ENCODE results near the gene RASD1.

RASD1 gene

GRCh38 chr17:17505610-17506171 lies 9.5 kb upstream of the RASD1 start:
- POLR2A ChIA-PET, result interaction anchor here (1.0 kb wide), 1 partner anchor 9 kb away, joined by 4 read pairs; no protein-coding TSS in a partner anchor
- no peak for TF ChIP-seq CTCF (IDR thresholded peaks at IDR 0.05; ENCODE audit: insufficient read depth, low read length, missing control alignments)
- CTCF ChIA-PET, result interaction anchor here (0.7 to 3.6 kb wide), 5 partner anchors 9 to 108 kb away, joined by 3 to 42 read pairs (median 4); partner anchors contain the start of gene RASD1
- no peak overlapping the region for H3K4me3 ChIP-seq (ENCODE audit: low read depth, low read length)
- no peak for DNase-seq (ENCODE audit: low read depth, low spot score)

- no peak for TF ChIP-seq CTCF (IDR thresholded peaks at IDR 0.05; ENCODE audit: insufficient read depth, low read length, missing control alignments)
- DNase-seq (ENCODE audit: low read depth, low spot score), result no peak
- H3K4me3 ChIP-seq (ENCODE audit: low read depth, low read length), result no peak overlapping the region
- ChIA-PET POLR2A (interaction anchor here (1.0 kb wide), 1 partner anchor 8 kb away, joined by 4 read pairs; no protein-coding TSS in a partner anchor), CTCF (interaction anchor here (0.7 to 3.6 kb wide), 5 partner anchors 9 to 109 kb away, joined by 3 to 42 read pairs (median 4); partner anchors contain the start of gene RASD1)
These were observed 9.0 kb upstream of the RASD1 start for GRCh38 chr17:17505151-17505550.

DNA sequence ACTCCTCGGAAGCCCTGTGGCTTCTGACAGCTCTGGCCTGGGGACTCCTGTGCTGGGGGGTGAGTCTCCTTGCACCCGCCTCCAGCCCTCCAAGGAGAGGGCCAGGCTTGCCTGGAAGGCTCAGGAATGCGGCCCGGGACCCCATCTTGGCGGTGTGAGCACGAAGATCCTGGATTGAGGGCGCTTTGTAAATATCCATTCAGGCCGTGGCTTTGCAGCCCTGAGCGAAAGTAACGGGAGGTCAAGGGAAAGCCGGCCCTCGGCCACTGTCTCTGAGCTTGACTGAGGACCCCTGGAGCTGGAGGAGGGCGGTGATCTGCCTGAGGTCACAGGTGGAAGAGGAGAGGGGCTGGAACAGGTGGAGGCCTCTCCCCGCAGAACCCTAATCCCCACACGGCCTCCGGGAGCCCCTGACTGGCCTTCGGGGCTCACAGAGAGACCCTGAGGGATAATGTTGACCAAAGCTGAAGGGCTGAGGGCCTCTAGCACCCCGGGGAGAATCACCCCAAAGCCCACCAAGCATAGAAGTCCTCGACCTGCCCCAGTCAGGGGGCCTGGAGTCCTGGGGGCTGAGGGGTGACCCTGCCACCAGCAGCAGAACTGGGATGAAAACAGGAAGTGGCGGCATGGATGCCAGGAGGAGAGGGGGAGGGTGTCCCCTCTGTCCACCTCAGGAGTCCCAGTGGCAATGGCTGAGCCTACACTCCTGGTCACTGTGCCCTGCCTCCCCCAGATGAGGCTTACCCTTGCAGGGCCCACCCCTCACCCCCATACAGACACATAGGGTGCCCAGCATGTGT lies 8.3 kb upstream of the RASD1 start:
- ChIA-PET POLR2A (interaction anchor here (1.0 kb wide), 1 partner anchor 8 kb away, joined by 4 read pairs; no protein-coding TSS in a partner anchor), CTCF (interaction anchor here (0.7 to 3.6 kb wide), 5 partner anchors 8 to 109 kb away, joined by 3 to 42 read pairs (median 4); partner anchors contain the start of gene RASD1)
- no peak for TF ChIP-seq CTCF (IDR thresholded peaks at IDR 0.05; ENCODE audit: insufficient read depth, low read length, missing control alignments)

DNA sequence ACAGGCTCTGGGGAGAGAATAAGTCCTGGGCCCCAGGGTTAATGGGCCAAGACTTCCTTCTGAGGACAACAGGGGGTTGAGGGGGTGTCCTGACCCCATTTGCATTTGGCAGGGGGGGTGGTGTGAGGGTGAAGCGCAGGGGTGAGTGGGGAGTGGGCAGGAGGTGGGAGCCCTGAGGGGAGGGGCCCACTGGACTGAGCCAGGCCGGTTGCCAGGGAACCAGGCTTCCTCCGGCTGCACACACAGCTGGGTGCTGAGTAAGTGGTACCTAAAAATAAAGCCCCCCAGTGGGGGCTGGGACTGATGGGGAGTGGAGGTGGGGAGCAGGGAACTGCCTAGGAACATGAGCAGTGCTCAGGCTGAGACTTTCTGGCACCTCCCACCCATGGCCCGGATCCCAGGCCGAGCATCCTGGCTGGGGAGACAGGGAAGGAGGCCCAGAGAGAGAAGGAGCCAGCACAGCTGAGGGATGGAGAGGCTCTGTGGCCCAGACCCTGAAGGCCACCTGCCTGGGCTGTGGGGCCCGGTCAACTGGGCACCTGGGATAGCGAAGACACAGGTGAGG lies 7.5 kb upstream of the RASD1 start:
- TF ChIP-seq CTCF (IDR thresholded peaks at IDR 0.05; ENCODE audit: insufficient read depth, low read length, missing control alignments), result no peak
- POLR2A ChIA-PET, result no interaction called here
- CTCF ChIA-PET, result no interaction called here

More for the DNA sequence above, 8.3 kb upstream of the RASD1 start:
- no peak overlapping the region for H3K4me3 ChIP-seq (ENCODE audit: low read depth, low read length)
- DNase-seq (ENCODE audit: low read depth, low spot score), result no peak

GRCh38 chr17:17502741-17503565 lies 6.8 kb upstream of the RASD1 start:
- TF ChIP-seq CTCF (IDR thresholded peaks at IDR 0.05; ENCODE audit: insufficient read depth, low read length, missing control alignments), result no peak
- POLR2A ChIA-PET, result no interaction called here
- CTCF ChIA-PET, result interaction anchor here (0.9 to 1.2 kb wide), 3 partner anchors 13 to 147 kb away, joined by 3 to 4 read pairs (median 3); no protein-coding TSS in a partner anchor

More for the DNA sequence above, 7.5 kb upstream of the RASD1 start:
- no peak for DNase-seq (ENCODE audit: low read depth, low spot score)
- no peak overlapping the region for H3K4me3 ChIP-seq (ENCODE audit: low read depth, low read length)

More at GRCh38 chr17:17502741-17503565, 6.8 kb upstream of the RASD1 start:
- DNase-seq (ENCODE audit: low read depth, low spot score), result no peak
- H3K4me3 ChIP-seq (ENCODE audit: low read depth, low read length), result no peak overlapping the region
